ENCODE data around the gene CMTM6. TPM values are rescaled to one million over a fixed set of nuclear protein-coding genes. Genes with fewer than 3 reads are reported as not detected.
A peak's percentile ranks its signal among the peaks of the same experiment; 100 is the strongest.
"Not testable (repeated sequence)": the region's sequence is repeated elsewhere in the genome, so short reads cannot be mapped to it uniquely, and the experiment has no call there.

The CMTM6 gene
- total RNA-seq, 1 donor from 2014 or later = 28.0 TPM

DNA sequence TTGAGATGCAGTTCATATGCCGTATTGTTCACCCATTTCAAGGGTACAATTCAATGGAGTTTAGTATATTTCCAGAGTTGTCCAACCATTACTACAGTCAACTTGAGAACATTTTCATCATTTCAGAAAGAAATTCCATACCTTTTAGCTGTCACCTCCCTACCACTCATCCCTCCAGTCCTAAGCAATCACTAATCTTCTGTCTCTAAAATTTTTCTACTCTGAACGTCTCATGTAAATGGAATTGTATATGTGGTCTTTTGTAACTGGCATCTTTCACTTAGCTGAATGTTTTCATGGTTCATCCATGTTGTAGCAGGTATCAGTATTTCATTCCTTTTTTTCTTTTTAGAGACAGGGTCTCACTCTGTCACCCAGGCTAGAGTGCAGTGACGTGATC lies 59.9 kb downstream of the CMTM6 start:
- no peak for ATAC-seq

- ATAC-seq = peak; percentile 50
Observed at GRCh38 chr3:32440611-32441350, 61.9 kb downstream of the CMTM6 start.

GRCh38 chr3:32439421-32439820 lies 63.2 kb downstream of the CMTM6 start:
- not testable (repeated sequence) for ATAC-seq

DNA sequence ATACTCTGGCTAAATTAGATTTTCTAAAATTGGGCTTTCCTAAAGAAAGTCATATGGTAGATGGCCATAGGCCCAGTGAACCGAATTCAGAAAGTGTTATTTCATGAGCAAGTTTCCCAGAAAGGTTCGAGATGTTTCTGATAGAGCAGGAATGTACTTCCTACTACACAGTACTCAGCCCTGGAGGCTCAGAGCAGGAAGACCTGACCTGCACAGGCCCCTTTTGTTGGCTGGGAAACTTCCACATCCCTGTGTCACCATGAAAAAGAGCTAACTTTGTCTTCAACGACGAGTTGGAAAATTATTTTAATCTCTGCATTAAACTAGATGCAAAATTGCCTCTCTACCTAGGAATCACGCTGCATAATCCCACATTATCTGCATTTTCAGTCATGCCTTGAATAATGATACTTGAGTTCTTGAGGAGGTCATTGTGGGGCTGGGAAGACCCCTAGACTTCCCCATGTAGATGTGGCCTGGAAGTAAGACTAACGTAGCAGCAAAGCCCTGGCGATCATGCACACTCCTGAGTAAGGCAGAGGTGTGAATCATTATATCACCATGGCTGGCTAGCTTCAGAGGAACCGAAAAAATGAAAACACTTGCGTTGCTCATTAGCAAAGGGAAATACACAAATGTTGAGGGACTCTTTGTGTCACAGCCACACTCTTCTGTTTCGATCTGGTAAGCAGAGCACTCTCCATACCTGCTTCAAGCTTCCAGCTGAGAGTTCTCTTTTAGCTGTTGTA lies 63.9 kb downstream of the CMTM6 start:
- ATAC-seq = peak; percentile 49

DNA sequence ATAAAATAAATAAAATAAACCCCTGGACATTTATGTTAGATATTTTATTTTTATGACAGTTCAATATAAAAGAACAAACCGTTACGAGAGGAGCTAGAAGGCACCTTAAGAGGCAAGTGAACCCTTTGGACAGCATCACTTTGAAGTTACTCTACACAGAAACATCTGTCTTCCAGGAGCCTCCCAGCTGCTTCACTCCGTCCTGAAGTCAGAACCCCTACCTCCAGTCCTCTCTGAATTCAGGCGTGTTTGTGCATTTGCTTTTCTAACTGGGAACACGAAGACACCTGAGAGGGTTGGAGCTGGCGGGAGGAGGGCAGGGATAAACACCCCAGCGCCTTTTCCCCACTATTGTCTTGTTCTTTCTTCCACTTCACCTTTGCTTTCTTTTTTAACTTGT lies 64.8 kb downstream of the CMTM6 start:
- ATAC-seq = no peak

DNA sequence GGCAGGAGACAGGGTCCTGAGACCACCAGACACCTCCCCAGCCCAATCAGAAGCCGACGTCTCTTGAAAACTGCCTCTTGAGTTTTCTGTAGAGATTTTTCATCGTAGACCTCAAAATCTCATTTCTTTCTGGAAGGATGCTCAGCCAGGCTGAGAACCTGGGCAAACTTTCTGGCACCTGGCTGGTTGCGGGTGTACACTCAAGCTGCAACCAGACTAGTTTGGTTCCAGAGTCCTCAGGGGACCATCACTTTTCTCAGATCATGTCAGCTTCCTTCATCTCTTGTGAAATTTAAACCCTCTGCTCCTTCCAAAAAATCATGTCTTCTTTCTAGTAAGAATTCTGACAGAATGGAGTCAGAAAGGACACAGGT lies 65.8 kb downstream of the CMTM6 start:
- ATAC-seq = no peak

DNA sequence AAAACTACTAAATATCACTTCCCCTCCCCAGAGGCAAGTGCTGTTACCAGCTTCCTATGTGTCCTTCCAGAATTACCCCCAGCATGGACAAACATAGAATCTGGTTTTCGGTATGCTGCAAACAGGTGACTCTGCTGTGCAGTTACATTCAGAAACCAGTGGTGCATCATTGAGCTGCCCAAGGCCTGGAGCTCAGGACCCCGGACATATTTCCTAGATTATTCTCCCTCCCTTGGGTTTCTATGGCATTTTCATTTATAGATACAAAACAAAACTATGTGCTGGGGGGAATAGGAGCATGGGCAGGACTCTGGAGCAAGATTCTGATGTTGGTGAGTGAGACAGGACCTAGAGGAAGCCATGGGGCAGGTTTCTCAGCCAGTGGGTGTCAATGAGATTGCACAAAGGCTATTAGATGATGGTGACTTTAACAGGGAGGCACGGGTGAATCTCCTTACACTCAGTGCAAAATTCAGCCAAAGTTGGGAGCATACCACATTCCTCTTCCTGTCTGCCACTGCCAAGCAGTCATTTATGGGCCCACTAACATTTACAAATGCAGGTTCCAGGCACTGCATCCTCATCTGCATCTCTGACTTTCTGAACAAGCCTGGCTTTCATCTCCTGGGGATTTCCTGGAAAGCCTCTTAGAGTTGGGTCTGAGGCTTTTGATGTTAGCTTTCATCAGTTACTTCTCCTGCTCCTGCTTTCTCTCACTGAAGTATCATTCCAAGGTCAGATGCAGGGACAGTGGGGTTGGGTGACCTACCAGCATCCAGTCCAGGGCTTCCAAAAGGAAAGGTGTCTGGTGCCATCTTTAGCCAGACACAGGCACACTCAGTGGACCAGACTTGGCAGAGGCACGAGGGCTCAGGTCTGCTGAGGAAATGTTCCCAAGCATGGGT lies 66.5 kb downstream of the CMTM6 start:
- ATAC-seq = no peak

- ATAC-seq = no peak
Observed at GRCh38 chr3:32434206-32434605, 68.4 kb downstream of the CMTM6 start.

- ATAC-seq = no peak
Observed at GRCh38 chr3:32432711-32433530, 69.7 kb downstream of the CMTM6 start.

DNA sequence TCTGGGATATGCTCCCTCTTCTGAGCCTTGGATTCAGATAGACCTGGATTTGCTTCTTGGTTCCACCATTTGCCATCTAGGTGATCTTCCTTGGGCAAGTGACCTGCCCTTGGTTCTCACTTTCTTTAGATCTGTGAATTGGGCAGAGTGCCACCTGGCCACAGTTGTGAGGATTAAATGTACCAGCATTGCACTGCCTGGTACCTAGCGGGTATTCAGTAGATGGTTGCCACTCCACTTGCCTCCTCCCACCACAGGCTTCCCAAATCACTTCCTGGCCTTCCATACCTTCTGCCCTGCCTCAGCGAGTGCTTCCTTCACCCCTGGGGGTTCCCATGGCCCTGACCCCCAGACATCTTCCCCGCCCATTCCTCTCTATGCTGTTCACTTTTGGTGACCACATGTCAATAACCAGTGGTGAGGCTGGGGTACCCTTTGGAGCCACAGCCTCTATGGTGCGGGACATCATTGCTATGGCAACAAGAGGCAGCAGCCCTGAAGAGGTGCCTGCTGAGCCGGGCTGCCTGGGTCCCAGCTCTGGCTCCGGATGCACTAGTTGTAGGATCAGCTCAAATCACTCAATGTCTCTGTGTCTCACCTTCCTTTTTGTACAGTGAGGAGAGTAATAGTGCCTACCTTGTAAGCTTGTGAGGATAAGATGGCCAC lies 70.5 kb downstream of the CMTM6 start:
- no peak for ATAC-seq

DNA sequence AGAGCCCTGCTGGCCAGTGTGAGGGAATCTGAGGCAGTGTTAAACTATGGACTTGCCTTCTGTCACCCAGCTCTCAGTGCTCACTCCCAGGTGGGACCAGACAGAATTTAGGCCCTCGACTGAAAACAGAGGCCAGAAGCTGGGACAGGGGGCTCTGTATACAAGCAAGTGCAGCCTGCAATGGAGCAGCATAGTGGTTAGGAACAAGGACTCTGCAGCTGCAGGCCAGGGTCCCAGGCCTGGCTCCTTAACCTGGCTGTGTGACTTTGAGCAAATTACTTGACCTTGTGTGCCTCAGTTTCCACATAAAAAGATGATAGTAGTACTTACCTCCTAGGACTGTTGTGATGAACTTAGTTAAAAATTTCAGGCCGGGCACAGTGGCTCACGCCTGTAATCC lies 71.2 kb downstream of the CMTM6 start:
- ATAC-seq = no peak

Other genes starting within 250 kb of the CMTM6 start
- 1.2 TPM for gene CMTM7, start 111.0 kb downstream of the CMTM6 start, total RNA-seq
- gene DYNC1LI1, start 68.0 kb upstream of the CMTM6 start, total RNA-seq = 21.3 TPM
- gene CNOT10, start 182.3 kb upstream of the CMTM6 start, total RNA-seq = 25.7 TPM